T1000 (cell line): ENCODE results near the gene NOXA1.
"Not testable (repeated sequence)": the region's sequence is repeated elsewhere in the genome, so short reads cannot be mapped to it uniquely, and the experiment has no call there.

Source experiments
- DNase-seq: peaks from one replicate; lab custom pipeline; 2025; ENCODE audit warnings: mixed read lengths; lab: John Stamatoyannopoulos, UW

The NOXA1 gene

GRCh38 chr9:137465000-137465719 is 42.0 kb downstream of the NOXA1 start:
- no peak for DNase-seq

DNA sequence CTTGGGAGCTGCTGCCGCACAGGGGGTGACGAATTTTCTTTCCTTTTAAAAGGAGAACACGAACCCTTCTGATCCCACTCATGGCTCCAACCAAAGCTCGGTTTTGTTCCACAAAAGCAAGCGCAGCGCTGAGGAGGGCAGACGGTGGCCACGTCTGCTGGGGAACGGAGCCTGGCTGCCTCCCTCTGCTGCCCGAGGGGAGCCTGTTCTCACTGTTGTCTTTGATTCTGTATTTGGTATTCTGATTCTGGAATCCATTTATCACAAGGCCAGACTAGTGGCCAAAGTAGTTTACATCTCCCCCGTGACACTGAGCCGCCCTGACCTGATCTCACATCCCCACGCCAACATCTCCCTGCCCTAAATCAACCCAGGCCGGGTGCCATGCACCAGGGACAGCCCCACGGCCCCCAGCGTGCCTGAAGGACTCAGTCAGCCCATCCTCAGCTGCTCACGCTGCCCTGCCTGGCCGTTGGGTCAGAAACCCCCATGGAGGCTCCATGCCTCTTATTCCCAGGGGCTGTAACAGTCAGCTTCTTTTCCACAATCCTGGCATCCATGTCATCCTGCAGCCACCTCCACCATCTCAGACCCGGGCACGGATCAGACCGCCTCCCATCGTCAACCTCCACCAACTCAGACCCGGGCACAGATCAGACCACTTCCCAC is 42.7 kb downstream of the NOXA1 start:
- no peak for DNase-seq

GRCh38 chr9:137466389-137467085 is 43.3 kb downstream of the NOXA1 start:
- not testable (repeated sequence) for DNase-seq

DNA sequence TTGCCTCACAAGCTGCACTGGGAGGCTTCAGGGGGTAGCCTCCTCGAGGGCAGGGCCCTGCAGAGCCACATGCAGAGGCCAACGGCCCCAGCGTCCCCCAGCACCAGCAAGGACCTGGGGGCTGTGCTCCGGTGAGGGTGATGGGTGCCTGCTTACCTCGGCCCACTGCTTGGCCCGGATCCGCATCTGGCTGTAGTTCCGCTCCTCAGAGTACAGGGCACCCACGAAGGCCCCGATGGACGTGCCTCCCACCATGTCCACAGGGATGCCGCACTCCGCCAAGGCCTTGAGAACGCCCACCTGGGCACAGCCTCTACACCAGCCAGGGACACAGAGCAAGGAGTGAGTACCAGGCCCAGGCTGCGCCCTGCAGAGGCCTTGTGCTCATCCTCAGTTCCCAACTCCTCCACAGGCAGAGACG is 44.0 kb downstream of the NOXA1 start:
- DNase-seq = no peak

DNA sequence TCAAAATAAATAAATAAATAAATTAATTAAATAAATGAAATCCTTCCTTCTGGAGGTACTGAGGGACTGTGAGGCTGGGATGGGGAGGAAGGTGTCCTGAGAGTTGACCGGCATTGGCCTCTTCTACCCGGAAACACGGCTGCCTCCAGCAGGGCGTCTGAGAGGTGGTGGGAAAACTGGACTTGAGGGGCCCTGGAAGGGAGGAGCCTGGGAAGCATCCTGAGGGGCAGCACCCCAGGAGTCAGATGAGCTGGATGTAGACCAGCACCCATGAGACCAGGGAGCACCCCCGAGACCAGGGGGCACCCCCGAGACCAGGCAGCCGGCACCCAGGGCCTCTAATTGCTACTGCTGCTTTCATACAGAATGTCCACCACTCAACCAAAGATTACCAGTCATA is 44.7 kb downstream of the NOXA1 start:
- DNase-seq = no peak

DNA sequence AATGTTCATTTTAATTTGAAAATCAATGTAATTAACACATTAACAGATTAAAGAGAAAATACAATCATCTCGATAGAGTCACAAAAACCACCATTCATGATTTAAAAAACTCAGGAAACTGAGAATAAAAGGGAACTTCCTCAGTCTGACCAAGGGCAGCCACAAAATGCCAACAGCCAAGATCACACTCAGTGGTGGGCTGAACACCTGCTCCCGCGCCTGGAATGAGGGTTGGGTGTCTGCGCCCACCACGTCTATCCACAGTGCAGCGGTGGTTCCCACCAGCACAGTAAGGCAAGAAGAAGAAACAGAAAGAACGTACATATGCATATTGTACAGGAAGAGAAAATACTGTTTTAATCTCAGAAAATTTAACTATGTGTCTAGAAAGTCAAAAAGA is 47.6 kb downstream of the NOXA1 start:
- DNase-seq = no peak

GRCh38 chr9:137474271-137474670 is 51.1 kb downstream of the NOXA1 start:
- no peak for DNase-seq

GRCh38 chr9:137475666-137476065 is 52.5 kb downstream of the NOXA1 start:
- DNase-seq = no peak

DNA sequence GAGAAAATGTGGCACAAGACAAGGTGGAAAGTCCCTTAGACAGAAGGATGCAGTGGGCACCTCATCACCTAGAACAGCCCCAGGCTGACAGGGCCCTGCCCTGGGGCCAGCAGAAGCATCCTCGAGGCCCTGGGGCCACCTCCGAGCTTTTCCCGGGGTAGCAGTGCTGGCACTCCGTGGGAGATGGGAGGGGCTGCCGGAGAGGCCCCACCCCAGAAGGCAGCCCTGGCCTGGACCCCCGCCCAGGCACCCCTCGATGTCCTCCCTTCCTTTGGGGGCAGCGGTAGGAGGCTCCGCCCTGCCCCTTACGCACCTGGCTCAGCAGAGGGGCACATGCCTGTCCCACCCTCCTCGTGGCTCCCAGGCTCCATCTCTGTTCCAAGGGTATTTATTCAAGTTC is 53.7 kb downstream of the NOXA1 start:
- DNase-seq = no peak

DNA sequence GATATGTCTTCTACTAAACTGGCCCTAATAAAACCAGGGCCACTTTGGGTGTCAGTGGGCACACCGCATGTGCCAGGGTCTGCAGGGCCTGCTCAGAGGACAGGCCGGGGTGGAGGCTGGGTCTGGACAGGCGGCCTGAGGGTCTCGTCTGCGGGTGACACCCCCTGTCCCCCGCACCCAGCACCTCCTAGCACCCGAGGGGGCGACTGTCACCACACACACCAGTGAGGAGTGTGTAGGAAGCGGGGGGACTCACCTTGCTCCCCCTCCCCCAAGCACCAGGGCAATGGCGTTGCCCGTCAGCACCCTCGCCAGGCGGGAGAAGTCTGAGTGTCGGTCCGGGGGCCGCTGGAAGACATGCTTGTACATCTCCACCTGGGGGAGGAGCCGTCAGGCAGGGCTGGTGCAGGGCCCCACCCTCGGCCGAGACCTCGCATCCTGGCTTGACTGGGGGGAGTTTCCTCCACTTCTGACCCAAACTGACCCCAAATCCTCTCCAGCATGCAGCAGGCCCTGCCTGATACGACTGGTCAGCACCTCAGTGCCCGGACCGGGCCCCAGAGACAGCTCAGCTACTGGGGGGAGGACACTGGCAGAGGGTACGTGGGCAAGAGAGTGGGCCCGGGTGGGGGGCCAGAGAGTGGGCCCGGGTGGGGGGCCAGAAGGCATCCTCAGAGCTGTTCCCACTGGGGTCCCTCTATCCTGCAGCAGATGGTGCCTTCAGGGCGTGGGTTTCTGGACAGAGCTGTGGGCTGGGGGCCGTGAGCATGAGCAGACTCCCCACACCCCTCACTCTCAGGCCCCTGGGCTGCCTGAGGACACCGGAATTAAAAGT is 54.8 kb downstream of the NOXA1 start:
- DNase-seq = no peak

DNA sequence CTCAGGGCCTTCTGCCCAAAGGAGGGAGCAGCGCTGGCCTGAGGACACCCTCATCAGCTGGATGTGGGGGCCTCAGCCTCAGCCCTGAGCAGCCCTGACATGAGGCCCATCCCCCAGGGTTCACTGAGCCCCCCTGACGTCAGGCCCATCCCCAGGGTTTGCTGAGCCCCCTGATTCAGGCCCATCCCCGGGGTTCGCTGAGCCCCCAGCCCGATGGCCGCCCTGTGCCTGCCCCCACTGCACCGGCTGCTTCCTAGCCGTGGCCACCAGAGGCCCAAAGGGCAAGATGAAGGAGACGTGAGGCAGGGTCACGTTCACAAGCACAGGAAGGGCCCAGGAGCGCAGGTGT is 55.4 kb downstream of the NOXA1 start:
- no peak for DNase-seq

- no peak for DNase-seq
Measured at GRCh38 chr9:137478962-137479861, 56.0 kb downstream of the NOXA1 start.

GRCh38 chr9:137479892-137480685 is 56.9 kb downstream of the NOXA1 start:
- DNase-seq = no peak

GRCh38 chr9:137480686-137481683 is 57.8 kb downstream of the NOXA1 start:
- DNase-seq = no peak

GRCh38 chr9:137482094-137482781 is 59.0 kb downstream of the NOXA1 start:
- peak; percentile 39 for DNase-seq
